Measurements from ENCODE around the gene BACE1. TPM values are rescaled to one million over a fixed set of nuclear protein-coding genes. Genes with fewer than 3 reads are reported as not detected.

Gene BACE1
- total and polyA plus RNA-seq, 2 of the 13 experiments (the other 11 are each of a cell fraction or from before 2014, with no cell fraction given) = 7.5 to 17.9 TPM

- TF ChIP-seq SP2 (CRISPR knock-in tag; IDR thresholded peaks at IDR 0.05) (peak; percentile 97), SAP130 (CRISPR knock-in tag; IDR thresholded peaks at IDR 0.05; ENCODE audit: low read depth) (peak; percentile 97), JDP2 (CRISPR knock-in tag; IDR thresholded peaks at IDR 0.05; ENCODE audit: borderline replicate concordance) (no peak), CBX5 (CRISPR knock-in tag; IDR thresholded peaks at IDR 0.05; ENCODE audit: borderline replicate concordance) (no peak), GMEB1 (CRISPR knock-in tag; IDR thresholded peaks at IDR 0.05; ENCODE audit: borderline replicate concordance) (peak; percentile 83), PHF8 (CRISPR knock-in tag; IDR thresholded peaks at IDR 0.05) (peak; percentile 69), FOXK1 (CRISPR knock-in tag; IDR thresholded peaks at IDR 0.05; ENCODE audit: borderline replicate concordance, low read depth) (peak; percentile 72; the same call in 1 of the 2 replicates), ZNF788 (CRISPR knock-in tag; IDR thresholded peaks at IDR 0.05; ENCODE audit: borderline replicate concordance) (peak; percentile 70; the same call in 1 of the 2 replicates), REL (CRISPR knock-in tag; conservative IDR thresholded peaks at IDR 0.05) (0 out of 2 replicates have a peak, but pooled peaks have one; percentile 34), ARNT2 (CRISPR knock-in tag; IDR thresholded peaks at IDR 0.05; ENCODE audit: low read depth) (peak; percentile 47; the same call in 1 of the 2 replicates), SOX13 (IDR thresholded peaks at IDR 0.05) (no peak), SOX13 (CRISPR knock-in tag; conservative IDR thresholded peaks at IDR 0.05 in 1 of 2, IDR thresholded peaks at IDR 0.05 in 1 of 2) (0 out of 4 replicates have a peak, but pooled peaks of 1 of the 2 experiments have one; percentile 8), NR2C2 (CRISPR knock-in tag; IDR thresholded peaks at IDR 0.05; ENCODE audit: borderline replicate concordance) (peak; percentile 90), GATAD1 (CRISPR knock-in tag; IDR thresholded peaks at IDR 0.05) (peak; percentile 69; the same call in 1 of the 2 replicates), ZKSCAN8 (CRISPR knock-in tag; IDR thresholded peaks at IDR 0.05; ENCODE audit: borderline replicate concordance) (peak; percentile 19; the same call in 1 of the 2 replicates), ZNF138 (CRISPR knock-in tag; IDR thresholded peaks at IDR 0.05; ENCODE audit: low read depth) (peak; percentile 71; the same call in 1 of the 2 replicates), SIN3B (IDR thresholded peaks at IDR 0.05; ENCODE audit: low read length) (no peak), TBX2 (CRISPR knock-in tag; IDR thresholded peaks at IDR 0.05; ENCODE audit: borderline replicate concordance) (peak; percentile 74), ASH2L (IDR thresholded peaks at IDR 0.05; ENCODE audit: insufficient read length, low read depth, low read length) (peak; percentile 86), STAT6 (CRISPR knock-in tag; IDR thresholded peaks at IDR 0.05; ENCODE audit: borderline replicate concordance) (0 out of 2 replicates have a peak, but pooled peaks have one; percentile 58), JARID2 (CRISPR knock-in tag; IDR thresholded peaks at IDR 0.05; ENCODE audit: insufficient replicate concordance) (no peak), ZNF652 (CRISPR knock-in tag; IDR thresholded peaks at IDR 0.05; ENCODE audit: borderline replicate concordance, low read depth) (no peak), CSRNP1 (CRISPR knock-in tag; IDR thresholded peaks at IDR 0.05) (0 out of 2 replicates have a peak, but pooled peaks have one; percentile 66)
These were observed 11.7 kb upstream of the BACE1 start, which contains the start of gene CEP164 (continued) for GRCh38 chr11:117327567-117328374.
